ENCODE results near the gene VASN. TPM values are rescaled to one million over a fixed set of nuclear protein-coding genes. Genes with fewer than 3 reads are reported as not detected.

VASN gene
- total and polyA plus RNA-seq, 9 of the 15 experiments (the other 6 are each of a cell fraction or from before 2014, with no cell fraction given) = 0.01 to 2.5 (median 0.41) TPM; not detected in 1

DNA sequence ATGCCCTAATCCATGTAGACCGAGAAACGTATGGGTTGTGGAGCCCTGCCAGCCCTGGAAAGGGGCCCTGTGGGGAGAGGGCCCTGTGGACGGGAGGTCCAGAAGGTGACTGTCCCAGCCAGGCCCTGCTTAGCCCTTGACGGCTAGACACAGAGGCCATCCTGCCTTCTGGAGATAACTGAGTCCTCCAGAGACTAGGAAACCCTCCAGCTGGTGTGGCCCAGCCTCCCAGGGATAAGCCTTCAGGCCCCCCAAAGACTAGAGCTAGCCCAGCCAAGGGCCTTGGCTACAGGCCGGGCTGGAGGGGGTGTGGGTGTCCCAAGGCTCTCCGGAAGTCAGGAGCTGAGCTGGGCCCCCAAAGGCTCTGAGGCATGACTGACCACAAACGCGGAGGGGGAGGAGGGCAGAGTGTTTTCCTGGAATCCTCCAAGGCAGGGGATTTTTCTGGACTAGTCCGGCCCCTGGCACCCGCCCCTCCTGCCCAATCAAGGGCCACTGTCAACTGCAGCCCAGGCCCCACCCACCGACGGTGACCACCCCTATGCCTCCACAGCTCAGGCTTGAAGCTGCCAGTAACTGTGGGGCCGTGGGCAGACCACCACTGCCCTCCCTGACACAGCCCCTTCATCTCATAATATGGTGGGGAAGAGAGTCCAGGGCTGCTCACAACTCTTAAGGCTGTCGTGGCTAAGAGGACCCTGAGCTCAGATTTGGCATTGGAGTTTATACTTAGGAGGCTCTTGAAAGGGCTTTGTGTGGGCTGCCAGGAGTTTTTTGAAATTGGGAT is 885 bp upstream of the VASN start (continued):
- TF ChIP-seq, protein P1, sequence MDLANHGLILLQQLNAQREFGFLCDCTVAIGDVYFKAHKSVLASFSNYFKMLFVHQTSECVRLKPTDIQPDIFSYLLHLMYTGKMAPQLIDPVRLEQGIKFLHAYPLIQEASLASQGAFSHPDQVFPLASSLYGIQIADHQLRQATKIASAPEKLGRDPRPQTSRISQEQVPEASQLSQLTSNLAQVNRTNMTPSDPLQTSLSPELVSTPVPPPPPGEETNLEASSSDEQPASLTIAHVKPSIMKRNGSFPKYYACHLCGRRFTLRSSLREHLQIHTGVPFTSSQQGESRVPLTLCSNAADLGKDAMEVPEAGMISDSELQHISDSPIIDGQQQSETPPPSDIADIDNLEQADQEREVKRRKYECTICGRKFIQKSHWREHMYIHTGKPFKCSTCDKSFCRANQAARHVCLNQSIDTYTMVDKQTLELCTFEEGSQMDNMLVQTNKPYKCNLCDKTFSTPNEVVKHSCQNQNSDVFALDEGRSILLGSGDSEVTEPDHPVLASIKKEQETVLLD (IDR thresholded peaks at IDR 0.05) = no peak
- TF ChIP-seq ZNF121 (CRISPR knock-in tag; conservative IDR thresholded peaks at IDR 0.05) (0 out of 2 replicates have a peak, but pooled peaks have one; percentile 6), FOXA1 (IDR thresholded peaks at IDR 0.05; ENCODE audit: borderline replicate concordance) (no peak), CREBBP (IDR thresholded peaks at IDR 0.05; ENCODE audit: low read depth, low read length) (no peak), SLC30A9 (CRISPR knock-in tag; IDR thresholded peaks at IDR 0.05) (no peak), HOXB6 (CRISPR knock-in tag; IDR thresholded peaks at IDR 0.05; ENCODE audit: borderline replicate concordance) (no peak), ZNF778 (CRISPR knock-in tag; IDR thresholded peaks at IDR 0.05) (no peak), SMARCE1 (IDR thresholded peaks at IDR 0.05) (no peak), NR4A1 (CRISPR knock-in tag; IDR thresholded peaks at IDR 0.05) (no peak), NR4A1 (tag; IDR thresholded peaks at IDR 0.05) (no peak)
- TF ChIP-seq, protein P2, sequence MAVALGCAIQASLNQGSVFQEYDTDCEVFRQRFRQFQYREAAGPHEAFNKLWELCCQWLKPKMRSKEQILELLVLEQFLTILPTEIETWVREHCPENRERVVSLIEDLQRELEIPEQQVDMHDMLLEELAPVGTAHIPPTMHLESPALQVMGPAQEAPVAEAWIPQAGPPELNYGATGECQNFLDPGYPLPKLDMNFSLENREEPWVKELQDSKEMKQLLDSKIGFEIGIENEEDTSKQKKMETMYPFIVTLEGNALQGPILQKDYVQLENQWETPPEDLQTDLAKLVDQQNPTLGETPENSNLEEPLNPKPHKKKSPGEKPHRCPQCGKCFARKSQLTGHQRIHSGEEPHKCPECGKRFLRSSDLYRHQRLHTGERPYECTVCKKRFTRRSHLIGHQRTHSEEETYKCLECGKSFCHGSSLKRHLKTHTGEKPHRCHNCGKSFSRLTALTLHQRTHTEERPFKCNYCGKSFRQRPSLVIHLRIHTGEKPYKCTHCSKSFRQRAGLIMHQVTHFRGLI (CRISPR knock-in tag; IDR thresholded peaks at IDR 0.05) = no peak
- TF ChIP-seq, protein P3, sequence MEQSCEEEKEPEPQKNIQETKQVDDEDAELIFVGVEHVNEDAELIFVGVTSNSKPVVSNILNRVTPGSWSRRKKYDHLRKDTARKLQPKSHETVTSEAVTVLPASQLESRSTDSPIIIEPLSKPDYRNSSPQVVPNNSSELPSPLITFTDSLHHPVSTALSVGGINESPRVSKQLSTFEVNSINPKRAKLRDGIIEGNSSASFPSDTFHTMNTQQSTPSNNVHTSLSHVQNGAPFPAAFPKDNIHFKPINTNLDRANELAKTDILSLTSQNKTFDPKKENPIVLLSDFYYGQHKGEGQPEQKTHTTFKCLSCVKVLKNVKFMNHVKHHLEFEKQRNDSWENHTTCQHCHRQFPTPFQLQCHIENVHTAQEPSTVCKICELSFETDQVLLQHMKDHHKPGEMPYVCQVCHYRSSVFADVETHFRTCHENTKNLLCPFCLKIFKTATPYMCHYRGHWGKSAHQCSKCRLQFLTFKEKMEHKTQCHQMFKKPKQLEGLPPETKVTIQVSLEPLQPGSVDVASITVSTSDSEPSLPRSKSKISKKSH (CRISPR knock-in tag; IDR thresholded peaks at IDR 0.05) = no peak
- TF ChIP-seq, protein P4, sequence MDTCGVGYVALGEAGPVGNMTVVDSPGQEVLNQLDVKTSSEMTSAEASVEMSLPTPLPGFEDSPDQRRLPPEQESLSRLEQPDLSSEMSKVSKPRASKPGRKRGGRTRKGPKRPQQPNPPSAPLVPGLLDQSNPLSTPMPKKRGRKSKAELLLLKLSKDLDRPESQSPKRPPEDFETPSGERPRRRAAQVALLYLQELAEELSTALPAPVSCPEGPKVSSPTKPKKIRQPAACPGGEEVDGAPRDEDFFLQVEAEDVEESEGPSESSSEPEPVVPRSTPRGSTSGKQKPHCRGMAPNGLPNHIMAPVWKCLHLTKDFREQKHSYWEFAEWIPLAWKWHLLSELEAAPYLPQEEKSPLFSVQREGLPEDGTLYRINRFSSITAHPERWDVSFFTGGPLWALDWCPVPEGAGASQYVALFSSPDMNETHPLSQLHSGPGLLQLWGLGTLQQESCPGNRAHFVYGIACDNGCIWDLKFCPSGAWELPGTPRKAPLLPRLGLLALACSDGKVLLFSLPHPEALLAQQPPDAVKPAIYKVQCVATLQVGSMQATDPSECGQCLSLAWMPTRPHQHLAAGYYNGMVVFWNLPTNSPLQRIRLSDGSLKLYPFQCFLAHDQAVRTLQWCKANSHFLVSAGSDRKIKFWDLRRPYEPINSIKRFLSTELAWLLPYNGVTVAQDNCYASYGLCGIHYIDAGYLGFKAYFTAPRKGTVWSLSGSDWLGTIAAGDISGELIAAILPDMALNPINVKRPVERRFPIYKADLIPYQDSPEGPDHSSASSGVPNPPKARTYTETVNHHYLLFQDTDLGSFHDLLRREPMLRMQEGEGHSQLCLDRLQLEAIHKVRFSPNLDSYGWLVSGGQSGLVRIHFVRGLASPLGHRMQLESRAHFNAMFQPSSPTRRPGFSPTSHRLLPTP (IDR thresholded peaks at IDR 0.05; ENCODE audit: borderline replicate concordance, extremely low read depth, insufficient read length) = no peak
- TF ChIP-seq, protein P5, sequence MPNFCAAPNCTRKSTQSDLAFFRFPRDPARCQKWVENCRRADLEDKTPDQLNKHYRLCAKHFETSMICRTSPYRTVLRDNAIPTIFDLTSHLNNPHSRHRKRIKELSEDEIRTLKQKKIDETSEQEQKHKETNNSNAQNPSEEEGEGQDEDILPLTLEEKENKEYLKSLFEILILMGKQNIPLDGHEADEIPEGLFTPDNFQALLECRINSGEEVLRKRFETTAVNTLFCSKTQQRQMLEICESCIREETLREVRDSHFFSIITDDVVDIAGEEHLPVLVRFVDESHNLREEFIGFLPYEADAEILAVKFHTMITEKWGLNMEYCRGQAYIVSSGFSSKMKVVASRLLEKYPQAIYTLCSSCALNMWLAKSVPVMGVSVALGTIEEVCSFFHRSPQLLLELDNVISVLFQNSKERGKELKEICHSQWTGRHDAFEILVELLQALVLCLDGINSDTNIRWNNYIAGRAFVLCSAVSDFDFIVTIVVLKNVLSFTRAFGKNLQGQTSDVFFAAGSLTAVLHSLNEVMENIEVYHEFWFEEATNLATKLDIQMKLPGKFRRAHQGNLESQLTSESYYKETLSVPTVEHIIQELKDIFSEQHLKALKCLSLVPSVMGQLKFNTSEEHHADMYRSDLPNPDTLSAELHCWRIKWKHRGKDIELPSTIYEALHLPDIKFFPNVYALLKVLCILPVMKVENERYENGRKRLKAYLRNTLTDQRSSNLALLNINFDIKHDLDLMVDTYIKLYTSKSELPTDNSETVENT (CRISPR knock-in tag; IDR thresholded peaks at IDR 0.05) = no peak
- TF ChIP-seq, protein P6, sequence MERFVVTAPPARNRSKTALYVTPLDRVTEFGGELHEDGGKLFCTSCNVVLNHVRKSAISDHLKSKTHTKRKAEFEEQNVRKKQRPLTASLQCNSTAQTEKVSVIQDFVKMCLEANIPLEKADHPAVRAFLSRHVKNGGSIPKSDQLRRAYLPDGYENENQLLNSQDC (CRISPR knock-in tag; IDR thresholded peaks at IDR 0.05) = no peak
- TF ChIP-seq, protein P7, sequence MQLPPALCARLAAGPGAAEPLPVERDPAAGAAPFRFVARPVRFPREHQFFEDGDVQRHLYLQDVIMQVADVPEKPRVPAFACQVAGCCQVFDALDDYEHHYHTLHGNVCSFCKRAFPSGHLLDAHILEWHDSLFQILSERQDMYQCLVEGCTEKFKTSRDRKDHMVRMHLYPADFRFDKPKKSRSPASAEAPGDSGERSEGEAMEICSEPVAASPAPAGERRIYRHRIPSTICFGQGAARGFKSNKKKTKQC (CRISPR knock-in tag; IDR thresholded peaks at IDR 0.05) = no peak

Data from K562 (cell line).